Adrenal gland (tissue), 5 donors: ENCODE measurements around the gene LRRC57.

Experiments used
- POLR2A ChIP-seq, 2 donors: fragments of 450-650 bp; IDR thresholded peaks; one replicate each; pipeline ENCODE4 v1.6.1; 2017; ENCODE audit warnings: antibody characterized with exemption in 2 of 2, mild to moderate bottlenecking in 2 of 2, moderate library complexity in 1 of 2
- TF ChIP-seq, protein P1 (sequence below), 6 experiments: fragments of 450-650 bp in 4 of 6; fragments of 200-600 bp in 2 of 6; sonication (generic) in 1 of 6; IDR thresholded peaks; 1 replicate in 5 of 6; 2 replicates in 1 of 6; pipeline versions ENCODE4 v1.5.1 to v1.8.0; 2016 to 2021; ENCODE audit warnings: antibody characterized with exemption in 6 of 6, mild to moderate bottlenecking in 2 of 6, moderate library complexity in 1 of 6
- donor health status: DM: no; HTN: no; CAD: no.

DNA sequence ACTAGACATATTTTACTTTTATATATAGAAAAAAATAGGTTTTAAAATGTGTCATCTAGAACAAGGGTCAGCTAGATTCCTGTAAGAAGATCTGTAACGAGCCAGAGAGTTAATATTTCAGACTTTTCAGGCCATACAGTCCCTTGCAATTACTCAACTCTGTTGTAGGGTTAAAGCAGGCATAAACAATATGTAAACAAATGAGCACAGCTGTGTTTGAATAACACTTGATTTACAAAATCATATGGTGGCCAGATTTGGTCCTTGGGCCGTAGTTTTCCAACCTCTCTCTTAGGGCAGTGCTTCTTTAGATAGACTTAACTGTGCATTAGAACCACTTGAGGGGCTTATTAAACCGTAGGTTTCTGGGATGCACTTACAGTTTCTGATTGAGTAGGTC, 19.6 kb downstream of the LRRC57 start:
- no peak for TF ChIP-seq POLR2A (IDR thresholded peaks at IDR 0.05)
- TF ChIP-seq, protein P1, sequence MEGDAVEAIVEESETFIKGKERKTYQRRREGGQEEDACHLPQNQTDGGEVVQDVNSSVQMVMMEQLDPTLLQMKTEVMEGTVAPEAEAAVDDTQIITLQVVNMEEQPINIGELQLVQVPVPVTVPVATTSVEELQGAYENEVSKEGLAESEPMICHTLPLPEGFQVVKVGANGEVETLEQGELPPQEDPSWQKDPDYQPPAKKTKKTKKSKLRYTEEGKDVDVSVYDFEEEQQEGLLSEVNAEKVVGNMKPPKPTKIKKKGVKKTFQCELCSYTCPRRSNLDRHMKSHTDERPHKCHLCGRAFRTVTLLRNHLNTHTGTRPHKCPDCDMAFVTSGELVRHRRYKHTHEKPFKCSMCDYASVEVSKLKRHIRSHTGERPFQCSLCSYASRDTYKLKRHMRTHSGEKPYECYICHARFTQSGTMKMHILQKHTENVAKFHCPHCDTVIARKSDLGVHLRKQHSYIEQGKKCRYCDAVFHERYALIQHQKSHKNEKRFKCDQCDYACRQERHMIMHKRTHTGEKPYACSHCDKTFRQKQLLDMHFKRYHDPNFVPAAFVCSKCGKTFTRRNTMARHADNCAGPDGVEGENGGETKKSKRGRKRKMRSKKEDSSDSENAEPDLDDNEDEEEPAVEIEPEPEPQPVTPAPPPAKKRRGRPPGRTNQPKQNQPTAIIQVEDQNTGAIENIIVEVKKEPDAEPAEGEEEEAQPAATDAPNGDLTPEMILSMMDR (IDR thresholded peaks at IDR 0.05) = no peak
